Forelimb muscle (tissue), 1 donor: Measurements from ENCODE around the gene MATN4. TPM values are rescaled to one million over a fixed set of nuclear protein-coding genes. Genes with fewer than 3 reads are reported as not detected.

Source experiments
- DNase-seq: peaks from one replicate; pipeline ENCODE4 v3.0.0-alpha.2; 2013; ENCODE audit warnings: low read depth
- polyA plus RNA-seq: library from polyadenylated mRNA; unstranded; fragments of 120-200 nt; gene quantifications from one replicate; pipeline ENCODE4 v1.2.1, GENCODE V29; 2013; ENCODE audit not compliant: insufficient read length

MATN4 gene
- polyA plus RNA-seq, 1 donor: 0.57 TPM

- no peak for DNase-seq
These were observed 32.9 kb upstream of the MATN4 start for GRCh38 chr20:45340951-45341350.

GRCh38 chr20:45340236-45340847, 32.2 kb upstream of the MATN4 start:
- no peak for DNase-seq

GRCh38 chr20:45339799-45340198, 31.7 kb upstream of the MATN4 start:
- DNase-seq: no peak

- no peak for DNase-seq
These were observed 31.0 kb upstream of the MATN4 start for GRCh38 chr20:45339084-45339483.

- no peak for DNase-seq
These were observed 30.3 kb upstream of the MATN4 start for GRCh38 chr20:45338121-45339030.

- no peak for DNase-seq
These were observed 29.4 kb upstream of the MATN4 start for GRCh38 chr20:45337367-45338120.

- no peak for DNase-seq
These were observed 28.6 kb upstream of the MATN4 start for GRCh38 chr20:45336530-45337366.

- DNase-seq: no peak
These were observed 22.4 kb upstream of the MATN4 start for GRCh38 chr20:45330476-45330875.

- no peak for DNase-seq
These were observed 21.6 kb upstream of the MATN4 start for GRCh38 chr20:45329497-45330319.

- no peak for DNase-seq
These were observed 20.4 kb upstream of the MATN4 start for GRCh38 chr20:45328451-45328850.

- no peak for DNase-seq
These were observed 17.3 kb upstream of the MATN4 start for GRCh38 chr20:45325371-45325770.

- no peak for DNase-seq
These were observed 15.6 kb upstream of the MATN4 start for GRCh38 chr20:45323731-45324130.

- peak; percentile 22 for DNase-seq
These were observed 14.9 kb upstream of the MATN4 start for GRCh38 chr20:45322952-45323383.

GRCh38 chr20:45320948-45321595, 13.0 kb upstream of the MATN4 start:
- DNase-seq: no peak

- no peak for DNase-seq
These were observed 10.8 kb upstream of the MATN4 start for GRCh38 chr20:45318948-45319347.

- DNase-seq: no peak
These were observed 10.4 kb upstream of the MATN4 start for GRCh38 chr20:45318386-45318939.

- no peak for DNase-seq
These were observed 9.7 kb upstream of the MATN4 start for GRCh38 chr20:45317826-45318225.

GRCh38 chr20:45316150-45317080, 8.3 kb upstream of the MATN4 start:
- DNase-seq: no peak

GRCh38 chr20:45315672-45316071, 7.6 kb upstream of the MATN4 start:
- DNase-seq: no peak
